Panc1 (cell line): ENCODE measurements around the gene CEP128. TPM values are rescaled to one million over a fixed set of nuclear protein-coding genes. Genes with fewer than 3 reads are reported as not detected.

ENCODE experiments used
- ATAC-seq: fragments of 200-7000 bp; cut with Tn5 transposase; 2 replicates; pipeline ENCODE4 v1.9.1; 2020; ENCODE audit warnings: mild to moderate bottlenecking, moderate library complexity
- BruUV-seq: library from RNA; stranded (reverse); fragments of 400-500 nt; replicated peaks from 2 replicates; lab custom pipeline; 2021; lab: Mats Ljungman, UMichigan
- CTCF ChIA-PET: fragments of 300-600 bp; sonication (Branson Sonifier 250); formaldehyde crosslinking; loops from one replicate; lab custom pipeline; 2022; ENCODE audit warnings: antibody characterized with exemption; lab: Charles Lee
- POLR2A ChIA-PET: fragments of 300-600 bp; sonication (Branson Sonifier 250); formaldehyde crosslinking; loops from one replicate; lab custom pipeline; 2022; ENCODE audit warnings: antibody characterized with exemption; lab: Charles Lee
- DNase-seq: peaks from one replicate; pipeline ENCODE4 v3.0.0-alpha.2; 2010; ENCODE audit warnings: low read depth, low spot score
- H3K27ac ChIP-seq: 2 replicates; pipeline ENCODE4 v1.5.1; 2011; ENCODE audit warnings: mild to moderate bottlenecking, low read length, inconsistent platforms
- H3K27me3 ChIP-seq: fragments of 200-500 bp; sonication (Bioruptor generic); 2 replicates; pipeline ENCODE4 v1.6.0; 2014; ENCODE audit warnings: low read length, inconsistent platforms; ENCODE audit not compliant: control insufficient read depth, insufficient read depth
- H3K36me3 ChIP-seq: fragments of 200-500 bp; sonication (Bioruptor generic); 2 replicates; pipeline ENCODE4 v1.5.1; 2014; ENCODE audit warnings: inconsistent platforms, mild to moderate bottlenecking, low read length, moderate library complexity; ENCODE audit not compliant: control insufficient read depth, insufficient read depth
- H3K4me1 ChIP-seq: 2 replicates; pipeline ENCODE4 v1.5.1; 2011; ENCODE audit warnings: inconsistent platforms, mild to moderate bottlenecking, low read length, moderate library complexity; ENCODE audit not compliant: control insufficient read depth, insufficient read depth
- H3K4me3 ChIP-seq, 2 experiments: 2 replicates each; pipeline ENCODE4 v1.5.1; 2011 to 2012; ENCODE audit warnings: low read depth in 2 of 2, low read length in 2 of 2, mild to moderate bottlenecking in 2 of 2, inconsistent platforms in 1 of 2, moderate library complexity in 1 of 2
- H3K9me3 ChIP-seq: fragments of 200-500 bp; sonication (Bioruptor generic); 2 replicates; pipeline ENCODE4 v1.5.1; 2014; ENCODE audit warnings: low read depth, mild to moderate bottlenecking, inconsistent platforms, low read length, moderate library complexity; ENCODE audit not compliant: control insufficient read depth, insufficient read depth
- CTCF ChIP-seq: fragments of 450-650 bp; IDR thresholded peaks from 2 replicates; pipeline ENCODE4 v1.5.1; 2017; ENCODE audit warnings: mild to moderate bottlenecking
- POLR2AphosphoS5 ChIP-seq: IDR thresholded peaks from 2 replicates; pipeline ENCODE4 v1.6.1; 2012; ENCODE audit warnings: mild to moderate bottlenecking, low read depth, low read length, moderate library complexity
- SIN3A ChIP-seq: IDR thresholded peaks from 2 replicates; pipeline ENCODE4 v1.6.1; 2012; ENCODE audit warnings: low read depth, mild to moderate bottlenecking, low read length, moderate library complexity, borderline replicate concordance; ENCODE audit not compliant: insufficient read depth
- TCF7L2 ChIP-seq: IDR thresholded peaks from 2 replicates; pipeline ENCODE4 v1.6.1; 2011; ENCODE audit warnings: mild to moderate bottlenecking, low read depth, low read length, inconsistent platforms
- in situ Hi-C: cut with HindIII; loops from 2 replicates; pipeline ENCODE4 v1.10.0; 2016; ENCODE audit warnings: low sequenced_read_pairs, low pct_unique_long_range_greater_than_20kb
- intact Hi-C: fragments of 100-400 bp; cut with micrococcal nuclease; formaldehyde crosslinking; loops from one replicate; pipeline ENCODE4 v1.10.0; 2022; ENCODE audit not compliant: unreplicated experiment
- total RNA-seq: library from RNA; stranded (reverse); gene quantifications from one replicate; pipeline ENCODE4 v1.2.1, GENCODE V29; 2021; ENCODE audit not compliant: unreplicated experiment
- TF ChIP-seq, protein P1 (sequence below), 2 experiments: IDR thresholded peaks; 2 replicates each; pipeline ENCODE4 v1.6.1; 2011 to 2012; ENCODE audit warnings: low read depth in 2 of 2, control low read depth in 1 of 2, low read length in 1 of 2, mild to moderate bottlenecking in 1 of 2, moderate library complexity in 1 of 2; ENCODE audit not compliant: insufficient read depth in 1 of 2

CEP128 gene
- total RNA-seq, 1 experiment from 2014 or later, result 9.3 TPM

DNA sequence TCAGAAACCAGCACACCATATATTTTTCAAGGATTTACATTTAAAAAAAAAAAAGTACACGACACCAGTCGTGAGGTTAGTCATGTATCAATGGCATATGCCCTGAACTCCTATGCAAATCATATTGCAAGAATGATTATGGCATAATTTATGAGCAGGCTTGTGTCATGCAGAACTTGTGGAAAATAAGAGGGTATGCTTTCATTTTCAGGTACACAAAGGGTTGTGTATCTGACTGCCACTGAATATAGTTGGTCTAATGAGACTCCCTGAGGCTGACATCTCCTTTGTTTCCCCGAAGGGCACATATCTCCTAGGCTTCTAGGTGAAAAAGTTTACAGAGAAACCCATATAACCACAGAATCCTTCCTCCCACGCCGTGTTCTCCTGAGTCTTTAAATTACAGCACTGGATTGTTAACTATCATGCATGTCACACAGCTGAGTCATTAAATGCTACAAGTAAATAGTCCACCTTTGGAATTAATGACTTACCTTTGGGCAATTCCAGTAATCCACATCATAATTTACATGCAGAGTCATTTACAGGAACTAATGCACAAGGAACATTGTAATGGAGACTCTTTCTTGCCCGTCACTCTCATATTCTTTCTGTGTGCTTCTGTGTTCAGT, 373.5 kb downstream of the CEP128 start:
- peak; percentile 51 for ATAC-seq
- TF ChIP-seq POLR2AphosphoS5, result no peak
- no peak for TF ChIP-seq SIN3A
- TF ChIP-seq TCF7L2, result no peak
- no peak for TF ChIP-seq CTCF
- TF ChIP-seq, protein P1, sequence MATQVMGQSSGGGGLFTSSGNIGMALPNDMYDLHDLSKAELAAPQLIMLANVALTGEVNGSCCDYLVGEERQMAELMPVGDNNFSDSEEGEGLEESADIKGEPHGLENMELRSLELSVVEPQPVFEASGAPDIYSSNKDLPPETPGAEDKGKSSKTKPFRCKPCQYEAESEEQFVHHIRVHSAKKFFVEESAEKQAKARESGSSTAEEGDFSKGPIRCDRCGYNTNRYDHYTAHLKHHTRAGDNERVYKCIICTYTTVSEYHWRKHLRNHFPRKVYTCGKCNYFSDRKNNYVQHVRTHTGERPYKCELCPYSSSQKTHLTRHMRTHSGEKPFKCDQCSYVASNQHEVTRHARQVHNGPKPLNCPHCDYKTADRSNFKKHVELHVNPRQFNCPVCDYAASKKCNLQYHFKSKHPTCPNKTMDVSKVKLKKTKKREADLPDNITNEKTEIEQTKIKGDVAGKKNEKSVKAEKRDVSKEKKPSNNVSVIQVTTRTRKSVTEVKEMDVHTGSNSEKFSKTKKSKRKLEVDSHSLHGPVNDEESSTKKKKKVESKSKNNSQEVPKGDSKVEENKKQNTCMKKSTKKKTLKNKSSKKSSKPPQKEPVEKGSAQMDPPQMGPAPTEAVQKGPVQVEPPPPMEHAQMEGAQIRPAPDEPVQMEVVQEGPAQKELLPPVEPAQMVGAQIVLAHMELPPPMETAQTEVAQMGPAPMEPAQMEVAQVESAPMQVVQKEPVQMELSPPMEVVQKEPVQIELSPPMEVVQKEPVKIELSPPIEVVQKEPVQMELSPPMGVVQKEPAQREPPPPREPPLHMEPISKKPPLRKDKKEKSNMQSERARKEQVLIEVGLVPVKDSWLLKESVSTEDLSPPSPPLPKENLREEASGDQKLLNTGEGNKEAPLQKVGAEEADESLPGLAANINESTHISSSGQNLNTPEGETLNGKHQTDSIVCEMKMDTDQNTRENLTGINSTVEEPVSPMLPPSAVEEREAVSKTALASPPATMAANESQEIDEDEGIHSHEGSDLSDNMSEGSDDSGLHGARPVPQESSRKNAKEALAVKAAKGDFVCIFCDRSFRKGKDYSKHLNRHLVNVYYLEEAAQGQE (IDR thresholded peaks at IDR 0.05; ENCODE audit: insufficient read depth in 1 of 2, low read depth in 2 of 2, low read length in 1 of 2), result no peak

DNA sequence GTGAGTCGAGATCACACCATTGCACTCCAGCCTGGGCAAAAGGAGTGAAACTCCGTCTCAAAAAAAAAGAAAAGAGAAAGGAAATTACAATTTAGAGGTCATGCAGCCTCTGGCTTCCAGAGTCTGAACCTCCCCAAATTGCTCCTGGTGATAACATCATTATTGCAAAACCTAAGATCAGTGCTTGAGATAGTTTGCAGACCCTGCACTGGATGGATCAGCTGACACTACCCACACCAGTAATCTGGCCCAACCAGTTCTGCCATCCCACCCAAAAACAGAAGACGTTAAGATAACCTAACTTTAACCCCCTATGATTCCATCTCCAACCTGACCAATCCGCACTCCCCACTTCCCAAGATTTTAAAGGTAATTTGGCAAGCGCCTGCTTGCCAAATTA, 376.5 kb downstream of the CEP128 start:
- no peaks in the 10 kb centered on the region for H3K36me3 ChIP-seq
- no peaks in the 10 kb centered on the region for H3K4me1 ChIP-seq
- CTCF ChIA-PET, result no interaction called here
- DNase-seq (no peak), ATAC-seq (no peak)
- no TSS peak for BruUV-seq
- no peaks in the 10 kb centered on the region for H3K9me3 ChIP-seq
- TF ChIP-seq SIN3A (no peak), CTCF (no peak), POLR2AphosphoS5 (no peak), TCF7L2 (no peak)
- TF ChIP-seq, protein P1 (IDR thresholded peaks at IDR 0.05; ENCODE audit: insufficient read depth in 1 of 2, low read depth in 2 of 2, low read length in 1 of 2), result no peak
- intact Hi-C loops (no loop called here), in situ Hi-C loops (no loop called here)
- H3K27ac ChIP-seq, result no peak overlapping the region
- H3K27me3 ChIP-seq, result no peaks in the 10 kb centered on the region
- POLR2A ChIA-PET, result no interaction called here
- no peak overlapping the region for H3K4me3 ChIP-seq

More for the DNA sequence above, 373.5 kb downstream of the CEP128 start:
- H3K27me3 ChIP-seq, result no peaks in the 10 kb centered on the region
- H3K9me3 ChIP-seq, result no peaks in the 10 kb centered on the region
- no peak overlapping the region for H3K4me3 ChIP-seq
- H3K27ac ChIP-seq, result no peak overlapping the region
- H3K4me1 ChIP-seq, result no peaks in the 10 kb centered on the region
- ChIA-PET CTCF (no interaction called here), POLR2A (no interaction called here)
- in situ Hi-C loops, result no loop called here
- intact Hi-C loops, result no loop called here
- no peaks in the 10 kb centered on the region for H3K36me3 ChIP-seq
- DNase-seq, result no peak
- no TSS peak for BruUV-seq
